ENCODE data around the gene UGT1A7.
"Not testable (repeated sequence)": the region's sequence is repeated elsewhere in the genome, so short reads cannot be mapped to it uniquely, and the experiment has no call there.

The UGT1A7 gene

DNA sequence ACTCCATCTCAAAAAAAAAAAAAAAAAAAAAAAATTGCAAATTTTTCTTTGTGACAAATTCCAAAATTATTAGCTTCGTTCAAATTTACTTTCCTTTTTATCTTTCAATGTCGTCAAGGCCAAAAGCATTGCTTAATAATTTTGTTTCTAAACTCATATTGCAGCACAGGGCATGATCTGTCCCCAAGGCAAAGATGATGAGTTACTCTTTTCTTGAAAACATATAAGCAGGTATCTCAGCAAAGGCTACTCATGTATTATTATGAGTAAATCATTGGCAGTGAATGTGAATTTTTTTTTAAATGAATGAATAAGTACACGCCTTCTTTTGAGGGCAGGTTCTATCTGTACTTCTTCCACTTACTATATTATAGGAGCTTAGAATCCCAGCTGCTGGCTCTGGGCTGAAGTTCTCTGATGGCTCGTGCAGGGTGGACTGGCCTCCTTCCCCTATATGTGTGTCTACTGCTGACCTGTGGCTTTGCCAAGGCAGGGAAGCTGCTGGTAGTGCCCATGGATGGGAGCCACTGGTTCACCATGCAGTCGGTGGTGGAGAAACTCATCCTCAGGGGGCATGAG lies at the start of gene UGT1A7:
TSS of gene UGT1A7 (plus strand) at position 381 of the 579 bp plus-strand sequence. CDS start at position 418, 37 bp downstream.
- DNase-seq: no peak

GRCh38 chr2:233636306-233636705 lies 45.4 kb upstream of the UGT1A7 start, which contains the start of gene UGT1A10:
UGT1A10 (plus strand) TSS chr2:233636448; CDS start chr2:233636523, 75 bp downstream.
- DNase-seq: not testable (repeated sequence)

- no peak for DNase-seq
These were observed 42.9 kb upstream of the UGT1A7 start for GRCh38 chr2:233638836-233639235.

DNA sequence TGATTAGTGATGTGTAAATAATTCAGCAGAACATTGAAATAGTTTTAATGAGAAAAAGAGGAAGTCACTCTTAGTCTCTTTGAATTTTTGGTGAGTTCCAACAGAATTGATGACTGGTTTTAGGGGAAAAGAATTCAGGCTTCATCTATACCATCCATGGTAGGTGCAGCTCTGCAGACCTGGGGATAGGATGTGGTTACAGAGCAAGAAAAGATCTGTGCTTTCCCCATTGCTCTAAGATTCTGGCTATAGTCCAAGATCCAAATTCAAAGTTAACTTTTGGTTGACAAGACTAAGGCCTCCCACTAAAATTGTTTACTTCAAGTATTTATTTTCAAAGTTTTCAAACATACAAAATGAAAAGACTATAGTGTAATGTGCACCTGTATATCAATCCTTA lies 41.8 kb upstream of the UGT1A7 start:
- no peak for DNase-seq

DNA sequence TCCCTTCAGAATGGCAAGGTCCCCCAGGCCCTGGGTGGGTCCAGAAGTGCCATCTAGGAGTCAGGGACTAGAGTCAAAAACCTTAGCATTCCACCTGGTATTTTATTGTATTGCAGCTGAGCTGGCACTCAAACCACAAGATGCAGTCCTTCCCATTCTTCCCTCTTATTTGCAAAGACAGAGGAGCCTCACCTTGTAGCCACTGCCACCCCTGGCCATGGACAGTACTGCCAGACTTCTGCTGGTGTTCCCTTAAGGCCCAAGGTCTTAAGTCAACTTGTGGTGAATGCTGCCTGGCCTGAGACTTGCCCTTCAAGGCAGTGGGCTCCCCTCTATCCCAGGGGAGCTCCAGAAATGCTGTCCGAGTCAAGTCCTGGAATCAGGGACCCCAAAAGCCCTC lies 38.6 kb upstream of the UGT1A7 start:
- no peak for DNase-seq

DNA sequence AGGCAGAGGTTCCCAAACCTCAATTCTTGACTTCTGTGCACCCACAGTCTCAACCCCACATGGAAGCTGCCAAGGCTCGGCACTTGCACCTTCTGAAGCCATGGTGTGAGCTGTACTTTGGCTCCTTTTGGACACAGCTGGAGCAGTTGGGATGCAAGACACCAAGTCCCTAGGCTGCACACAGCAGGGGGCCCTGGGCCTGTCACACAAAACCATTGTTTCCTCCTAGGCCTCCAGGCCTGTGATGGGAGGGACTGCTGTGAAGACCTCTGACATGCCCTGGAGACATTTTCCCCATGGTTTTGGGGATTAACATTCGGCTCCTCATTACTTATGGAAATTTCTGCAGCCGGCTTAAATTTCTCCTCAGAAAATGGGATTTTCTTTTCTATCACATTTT lies 35.7 kb upstream of the UGT1A7 start:
- DNase-seq: not testable (repeated sequence)

- DNase-seq: no peak
These were observed 30.7 kb upstream of the UGT1A7 start for GRCh38 chr2:233650981-233651380.

GRCh38 chr2:233651430-233651829 lies 30.3 kb upstream of the UGT1A7 start:
- no peak for DNase-seq

DNA sequence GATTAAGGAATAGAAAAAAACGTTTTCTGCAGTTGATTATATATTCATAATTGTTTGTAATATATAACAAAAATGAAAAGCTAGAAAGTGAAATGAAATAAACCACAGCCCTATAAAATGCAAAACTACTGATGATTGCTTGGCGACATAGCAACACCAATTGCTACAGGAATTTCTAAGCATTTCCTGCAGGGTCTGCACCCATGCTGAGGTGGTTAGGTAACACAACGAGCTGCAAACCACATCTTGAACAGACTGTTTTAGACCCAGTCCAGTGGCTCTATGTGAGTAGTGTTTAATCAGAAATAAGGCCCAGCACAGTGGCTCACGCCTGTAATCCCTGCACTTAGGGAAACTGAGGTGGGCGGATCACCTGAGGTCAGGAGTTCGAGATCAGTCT lies 27.2 kb upstream of the UGT1A7 start:
- DNase-seq: no peak

GRCh38 chr2:233655043-233655442 lies 26.7 kb upstream of the UGT1A7 start:
- DNase-seq: no peak

- DNase-seq: not testable (repeated sequence)
These were observed 25.8 kb upstream of the UGT1A7 start for GRCh38 chr2:233655943-233656342.

DNA sequence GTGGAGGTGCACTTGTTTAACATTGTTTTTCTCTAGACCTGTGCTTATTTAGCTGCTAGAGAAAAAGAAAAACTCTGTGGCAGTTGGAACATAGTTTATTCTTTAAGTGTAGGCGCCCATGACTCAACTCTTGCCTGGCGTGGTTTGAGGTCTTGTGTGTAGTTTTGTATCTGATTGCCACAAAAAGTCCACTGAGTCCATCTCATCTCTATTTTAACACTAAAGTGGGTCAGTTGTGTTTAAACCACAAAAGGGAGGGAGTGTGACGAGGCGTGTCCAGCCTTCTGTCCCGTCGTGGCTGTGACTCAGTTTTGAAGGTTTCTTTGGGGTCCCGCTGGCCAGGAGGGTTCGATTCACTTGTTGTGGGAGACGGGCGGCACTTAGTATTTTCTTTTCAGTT lies 25.3 kb upstream of the UGT1A7 start:
- no peak for DNase-seq

DNA sequence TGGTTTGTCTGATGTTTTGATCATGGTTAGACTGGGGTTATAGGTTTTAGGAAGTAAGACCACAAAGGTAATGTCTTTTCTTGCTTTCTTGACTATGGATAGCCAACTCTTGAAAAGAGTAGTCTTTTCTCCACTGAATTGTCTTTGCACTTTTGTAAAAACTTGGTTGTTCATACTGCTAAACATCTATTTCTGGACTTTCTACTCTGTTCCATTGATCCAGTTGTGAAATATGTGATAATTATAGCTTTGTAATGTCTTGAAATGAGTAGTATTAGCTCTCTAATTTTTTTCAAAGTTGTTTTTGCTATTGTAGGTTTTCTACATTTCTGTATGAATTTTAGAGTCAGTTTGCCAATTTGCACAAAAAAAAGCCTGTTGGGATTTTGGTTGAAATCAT lies 23.1 kb upstream of the UGT1A7 start:
- no peak for DNase-seq

- DNase-seq: no peak
These were observed 17.8 kb upstream of the UGT1A7 start for GRCh38 chr2:233663911-233664310.

GRCh38 chr2:233668605-233669260 lies 13.0 kb upstream of the UGT1A7 start:
- DNase-seq: no peak

GRCh38 chr2:233671290-233672161 lies 10.2 kb upstream of the UGT1A7 start, which contains the start of gene UGT1A9:
UGT1A9 (plus strand) TSS chr2:233671898; CDS start chr2:233671935, 37 bp downstream.
- DNase-seq: no peak

DNA sequence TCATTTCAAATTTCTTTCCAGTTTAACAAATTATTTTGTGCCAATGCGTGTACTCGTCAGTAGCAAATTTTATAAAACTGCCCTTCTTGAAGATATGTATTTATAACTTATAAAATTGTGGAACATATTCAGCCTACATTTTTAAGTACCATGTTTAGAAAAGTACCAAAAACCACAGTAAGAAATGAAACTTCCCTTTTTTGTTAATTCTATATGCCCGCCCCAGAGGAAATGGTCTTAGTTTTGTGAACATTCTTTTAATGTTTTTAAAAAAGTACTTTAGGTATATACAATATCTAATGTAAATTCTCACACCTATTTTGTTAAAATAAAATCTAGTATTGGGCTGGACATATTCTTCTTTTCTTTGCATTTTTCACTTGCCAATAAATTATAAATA lies 8.8 kb upstream of the UGT1A7 start:
- DNase-seq: no peak

DNA sequence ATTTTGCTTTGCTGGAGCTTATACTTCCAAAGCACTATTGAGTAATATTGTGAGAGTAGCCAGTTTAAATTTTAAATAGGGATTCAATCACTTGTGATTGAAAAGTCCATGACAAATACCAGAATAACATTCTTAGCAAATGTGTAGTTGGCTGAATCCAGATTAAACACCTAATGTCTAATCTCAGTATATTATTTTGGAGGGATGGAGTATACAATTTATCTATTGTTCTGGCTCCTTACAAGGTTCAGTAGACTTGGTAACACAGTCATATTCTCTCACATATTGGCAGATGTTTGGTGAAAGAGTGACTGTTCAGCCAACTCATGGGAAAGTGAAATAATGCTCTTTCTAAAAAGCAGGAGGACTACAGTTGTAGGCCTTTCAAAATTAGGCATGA lies 7.8 kb upstream of the UGT1A7 start:
- no peak for DNase-seq

DNA sequence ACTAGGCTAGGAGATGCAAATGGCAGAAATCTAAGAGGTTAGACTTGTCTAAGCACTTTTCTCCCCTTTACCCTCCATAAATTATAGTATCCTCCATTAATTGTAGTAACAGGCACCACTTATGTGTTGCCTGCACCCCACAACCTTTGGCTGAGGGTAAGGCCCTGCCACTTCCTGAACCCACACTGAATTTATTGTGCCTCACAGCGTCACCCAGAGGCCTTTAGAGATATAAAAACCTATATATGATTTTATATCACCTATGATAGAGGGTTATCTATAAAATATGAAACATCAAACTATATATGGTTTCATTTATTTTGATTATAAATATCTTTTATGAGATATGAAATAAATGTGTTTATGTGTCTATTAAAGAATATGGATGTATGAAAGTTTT lies 7.4 kb upstream of the UGT1A7 start:
- no peak for DNase-seq

GRCh38 chr2:233674995-233675394 lies 6.7 kb upstream of the UGT1A7 start:
- DNase-seq: no peak

- no peak for DNase-seq
These were observed 5.7 kb upstream of the UGT1A7 start for GRCh38 chr2:233676046-233676445.

GRCh38 chr2:233679196-233679595 lies 2.5 kb upstream of the UGT1A7 start:
- no peak for DNase-seq

DNA sequence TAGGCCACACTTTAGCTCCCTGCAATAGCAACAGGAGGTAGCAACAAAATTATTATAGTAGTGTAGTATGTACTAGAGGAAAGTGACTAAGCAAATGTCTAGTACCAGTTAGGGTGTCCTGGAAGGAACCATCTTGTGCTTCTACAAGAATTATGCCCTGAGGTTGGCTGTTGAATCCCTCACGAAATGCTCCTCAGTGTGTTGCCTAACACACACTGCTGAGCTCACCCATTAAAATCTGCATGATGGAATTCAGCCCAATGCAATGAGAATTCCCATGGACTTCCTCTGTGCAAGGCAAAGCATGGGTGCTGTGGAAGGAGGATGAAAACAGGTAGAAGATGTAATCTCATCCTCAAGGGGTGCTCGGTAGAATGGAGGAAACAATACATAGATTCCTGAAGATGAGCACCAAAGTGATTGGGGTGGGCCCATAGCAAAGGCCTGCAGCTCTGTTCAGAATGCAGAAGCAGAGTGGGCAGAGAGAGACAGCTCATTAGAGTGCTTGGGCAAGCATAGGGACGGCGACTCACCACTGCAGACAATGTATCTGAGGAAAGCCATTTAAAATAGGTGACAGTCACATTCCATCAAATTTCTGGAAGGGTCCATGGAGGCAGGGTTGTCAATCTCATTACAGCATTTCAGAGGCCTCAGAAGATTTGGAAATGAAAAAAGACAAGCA lies 1.2 kb upstream of the UGT1A7 start:
- no peak for DNase-seq
